WTC11 (cell line): ENCODE results near the gene NOP10. TPM values are rescaled to one million over a fixed set of nuclear protein-coding genes. Genes with fewer than 3 reads are reported as not detected.

Experiments
- ATAC-seq: fragments of 200-7000 bp; cut with Tn5 transposase; 2 replicates; pipeline ENCODE4 v1.10.0; 2021; ENCODE audit warnings: mild to moderate bottlenecking, moderate library complexity
- CTCF ChIA-PET: fragments of 300-600 bp; sonication (Branson Sonifier 250); formaldehyde crosslinking; loops from one replicate; lab custom pipeline; 2021; ENCODE audit warnings: antibody characterized with exemption; lab: Charles Lee
- POLR2A ChIA-PET: fragments of 350-600 bp; sonication (Branson Sonifier 250); formaldehyde crosslinking; loops from one replicate; lab custom pipeline; 2021; ENCODE audit warnings: antibody characterized with exemption; lab: Charles Lee
- DNase-seq: peaks from one replicate; pipeline ENCODE4 v3.0.0; 2021; ENCODE audit warnings: low spot score
- H3K27ac Mint-ChIP-seq: 2 replicates; pipeline ENCODE4 v1.8.0; 2021; ENCODE audit warnings: mixed read lengths
- H3K27me3 Mint-ChIP-seq: 2 replicates; pipeline ENCODE4 v1.8.0; 2021; ENCODE audit warnings: low read depth, mild to moderate bottlenecking, moderate library complexity, mixed read lengths
- H3K36me3 Mint-ChIP-seq: 2 replicates; pipeline ENCODE4 v1.8.0; 2021; ENCODE audit warnings: mixed read lengths
- H3K4me1 Mint-ChIP-seq: 2 replicates; pipeline ENCODE4 v1.8.0; 2022; ENCODE audit warnings: mixed read lengths
- H3K4me3 Mint-ChIP-seq: 2 replicates; pipeline ENCODE4 v1.8.0; 2021; ENCODE audit warnings: mild to moderate bottlenecking, moderate library complexity, mixed read lengths
- H3K9me3 Mint-ChIP-seq: 2 replicates; pipeline ENCODE4 v1.8.0; 2021; ENCODE audit warnings: mixed read lengths
- AR ChIP-seq: fragments of 250-450 bp; sonication (Bioruptor Pico); IDR thresholded peaks from 2 replicates; pipeline ENCODE4 v1.9.0; 2021; ENCODE audit warnings: mild to moderate bottlenecking
- ELF4 ChIP-seq: sonication (generic); formaldehyde crosslinking; IDR thresholded peaks from 2 replicates; pipeline ENCODE4 v1.8.1; 2022; ENCODE audit warnings: low read depth, mild to moderate bottlenecking, moderate library complexity, missing genetic modification reagents
- ETV6 ChIP-seq: sonication (generic); formaldehyde crosslinking; IDR thresholded peaks from 2 replicates; pipeline ENCODE4 v1.8.1; 2022; ENCODE audit warnings: mild to moderate bottlenecking, missing genetic modification reagents
- FOXK1 ChIP-seq: sonication (generic); formaldehyde crosslinking; IDR thresholded peaks from 2 replicates; pipeline ENCODE4 v1.8.0; 2022; ENCODE audit warnings: mild to moderate bottlenecking, moderate library complexity, missing genetic modification reagents
- HMGA2 ChIP-seq: fragments of 250-450 bp; sonication (Bioruptor Pico); IDR thresholded peaks from 2 replicates; pipeline ENCODE4 v1.4.0; 2021; ENCODE audit warnings: mild to moderate bottlenecking, moderate library complexity
- JAZF1 ChIP-seq: fragments of 250-450 bp; sonication (Bioruptor Pico); IDR thresholded peaks from 2 replicates; pipeline ENCODE4 v1.9.0; 2021; ENCODE audit warnings: moderate library complexity, mild to moderate bottlenecking, inconsistent platforms
- MYBL2 ChIP-seq: sonication (generic); formaldehyde crosslinking; IDR thresholded peaks from 2 replicates; pipeline ENCODE4 v1.8.1; 2023; ENCODE audit warnings: mild to moderate bottlenecking, moderate library complexity, missing genetic modification reagents
- NR2C2 ChIP-seq: sonication (generic); formaldehyde crosslinking; IDR thresholded peaks from 2 replicates; pipeline ENCODE4 v1.8.0; 2022; ENCODE audit warnings: mild to moderate bottlenecking, missing genetic modification reagents
- SMAD3 ChIP-seq: sonication (generic); formaldehyde crosslinking; IDR thresholded peaks from 2 replicates; pipeline ENCODE4 v1.8.0; 2022; ENCODE audit warnings: missing genetic modification reagents, mild to moderate bottlenecking, borderline replicate concordance
- SMAD4 ChIP-seq: sonication (generic); formaldehyde crosslinking; IDR thresholded peaks from 2 replicates; pipeline ENCODE4 v1.8.0; 2022; ENCODE audit warnings: mild to moderate bottlenecking, missing genetic modification reagents
- ZNF281 ChIP-seq: sonication (generic); formaldehyde crosslinking; IDR thresholded peaks from 2 replicates; pipeline ENCODE4 v1.8.0; 2023; ENCODE audit warnings: mild to moderate bottlenecking, missing genetic modification reagents
- ZNF416 ChIP-seq: fragments of 250-450 bp; sonication (Bioruptor Pico); IDR thresholded peaks from 2 replicates; pipeline ENCODE4 v1.9.0; 2021; ENCODE audit warnings: mild to moderate bottlenecking, inconsistent platforms
- ZNF425 ChIP-seq: fragments of 250-450 bp; sonication (Bioruptor Pico); conservative IDR thresholded peaks from 2 replicates; pipeline ENCODE4 v1.9.0; 2021; ENCODE audit warnings: mild to moderate bottlenecking
- ZNF512 ChIP-seq: sonication (generic); formaldehyde crosslinking; IDR thresholded peaks from 2 replicates; pipeline ENCODE4 v1.8.1; 2022; ENCODE audit warnings: missing genetic modification reagents, borderline replicate concordance
- ZNF671 ChIP-seq: fragments of 250-450 bp; sonication (Bioruptor Pico); IDR thresholded peaks from 2 replicates; pipeline ENCODE4 v1.8.0; 2021; ENCODE audit warnings: mild to moderate bottlenecking
- total RNA-seq: library from RNA; stranded (reverse); gene quantifications from 3 replicates; pipeline ENCODE4 v1.2.3, GENCODE V29; 2021
- TF ChIP-seq, protein P1 (sequence below): sonication (generic); formaldehyde crosslinking; IDR thresholded peaks from 2 replicates; pipeline ENCODE4 v1.8.1; 2022; ENCODE audit warnings: low read depth, missing genetic modification reagents, borderline replicate concordance
- TF ChIP-seq, protein P2 (sequence below): sonication (generic); formaldehyde crosslinking; IDR thresholded peaks from 2 replicates; pipeline ENCODE4 v1.8.0; 2023; ENCODE audit warnings: missing genetic modification reagents, mild to moderate bottlenecking, borderline replicate concordance
- TF ChIP-seq, protein P3 (sequence below): fragments of 250-450 bp; sonication (Bioruptor Pico); IDR thresholded peaks from 2 replicates; pipeline ENCODE4 v1.9.0; 2021; ENCODE audit warnings: mild to moderate bottlenecking, borderline replicate concordance

Gene NOP10
- total RNA-seq, 1 experiment from 2014 or later: 220 TPM

DNA sequence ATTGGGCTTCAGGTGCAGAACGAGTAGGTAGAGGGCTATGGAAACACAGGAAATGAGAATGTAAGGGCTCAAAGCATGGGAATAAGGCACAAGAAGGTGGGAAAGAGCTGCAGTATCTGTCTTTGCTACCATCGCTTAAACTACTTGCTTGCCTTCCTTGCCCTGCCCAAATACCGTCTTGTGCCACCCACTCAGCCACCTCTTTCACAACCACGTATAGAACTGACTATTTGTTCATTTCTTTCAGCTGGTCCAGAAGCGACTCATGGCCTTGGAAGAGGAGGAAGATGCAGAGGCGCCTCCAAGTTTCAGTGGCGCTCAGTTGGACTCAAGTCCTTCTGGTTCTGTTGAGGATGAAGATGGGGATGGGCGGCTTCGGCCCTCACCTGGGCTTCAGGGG, 12.3 kb upstream of the NOP10 start:
- no peak for DNase-seq
- ChIA-PET CTCF (interaction anchor here (0.8 kb wide), 1 partner anchor 11 kb away, joined by 3 read pairs; no protein-coding TSS in a partner anchor), POLR2A (no interaction called here)
- H3K9me3 Mint-ChIP-seq: no peaks in the 10 kb centered on the region
- no peak for ATAC-seq
- no peak overlapping the region for H3K4me3 Mint-ChIP-seq
- peaks cover 8% of the 10 kb centered on the region for H3K4me1 Mint-ChIP-seq
- H3K27me3 Mint-ChIP-seq: no peaks in the 10 kb centered on the region
- no peak overlapping the region for H3K27ac Mint-ChIP-seq
- H3K36me3 Mint-ChIP-seq: peaks cover 35% of the 10 kb centered on the region
- TF ChIP-seq, protein P1, sequence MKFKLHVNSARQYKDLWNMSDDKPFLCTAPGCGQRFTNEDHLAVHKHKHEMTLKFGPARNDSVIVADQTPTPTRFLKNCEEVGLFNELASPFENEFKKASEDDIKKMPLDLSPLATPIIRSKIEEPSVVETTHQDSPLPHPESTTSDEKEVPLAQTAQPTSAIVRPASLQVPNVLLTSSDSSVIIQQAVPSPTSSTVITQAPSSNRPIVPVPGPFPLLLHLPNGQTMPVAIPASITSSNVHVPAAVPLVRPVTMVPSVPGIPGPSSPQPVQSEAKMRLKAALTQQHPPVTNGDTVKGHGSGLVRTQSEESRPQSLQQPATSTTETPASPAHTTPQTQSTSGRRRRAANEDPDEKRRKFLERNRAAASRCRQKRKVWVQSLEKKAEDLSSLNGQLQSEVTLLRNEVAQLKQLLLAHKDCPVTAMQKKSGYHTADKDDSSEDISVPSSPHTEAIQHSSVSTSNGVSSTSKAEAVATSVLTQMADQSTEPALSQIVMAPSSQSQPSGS: no peak
- no peak for TF ChIP-seq ETV6 (CRISPR knock-in tag)
- no peak for TF ChIP-seq NR2C2
- no peak for TF ChIP-seq FOXK1 (CRISPR knock-in tag)
- TF ChIP-seq, protein P2, sequence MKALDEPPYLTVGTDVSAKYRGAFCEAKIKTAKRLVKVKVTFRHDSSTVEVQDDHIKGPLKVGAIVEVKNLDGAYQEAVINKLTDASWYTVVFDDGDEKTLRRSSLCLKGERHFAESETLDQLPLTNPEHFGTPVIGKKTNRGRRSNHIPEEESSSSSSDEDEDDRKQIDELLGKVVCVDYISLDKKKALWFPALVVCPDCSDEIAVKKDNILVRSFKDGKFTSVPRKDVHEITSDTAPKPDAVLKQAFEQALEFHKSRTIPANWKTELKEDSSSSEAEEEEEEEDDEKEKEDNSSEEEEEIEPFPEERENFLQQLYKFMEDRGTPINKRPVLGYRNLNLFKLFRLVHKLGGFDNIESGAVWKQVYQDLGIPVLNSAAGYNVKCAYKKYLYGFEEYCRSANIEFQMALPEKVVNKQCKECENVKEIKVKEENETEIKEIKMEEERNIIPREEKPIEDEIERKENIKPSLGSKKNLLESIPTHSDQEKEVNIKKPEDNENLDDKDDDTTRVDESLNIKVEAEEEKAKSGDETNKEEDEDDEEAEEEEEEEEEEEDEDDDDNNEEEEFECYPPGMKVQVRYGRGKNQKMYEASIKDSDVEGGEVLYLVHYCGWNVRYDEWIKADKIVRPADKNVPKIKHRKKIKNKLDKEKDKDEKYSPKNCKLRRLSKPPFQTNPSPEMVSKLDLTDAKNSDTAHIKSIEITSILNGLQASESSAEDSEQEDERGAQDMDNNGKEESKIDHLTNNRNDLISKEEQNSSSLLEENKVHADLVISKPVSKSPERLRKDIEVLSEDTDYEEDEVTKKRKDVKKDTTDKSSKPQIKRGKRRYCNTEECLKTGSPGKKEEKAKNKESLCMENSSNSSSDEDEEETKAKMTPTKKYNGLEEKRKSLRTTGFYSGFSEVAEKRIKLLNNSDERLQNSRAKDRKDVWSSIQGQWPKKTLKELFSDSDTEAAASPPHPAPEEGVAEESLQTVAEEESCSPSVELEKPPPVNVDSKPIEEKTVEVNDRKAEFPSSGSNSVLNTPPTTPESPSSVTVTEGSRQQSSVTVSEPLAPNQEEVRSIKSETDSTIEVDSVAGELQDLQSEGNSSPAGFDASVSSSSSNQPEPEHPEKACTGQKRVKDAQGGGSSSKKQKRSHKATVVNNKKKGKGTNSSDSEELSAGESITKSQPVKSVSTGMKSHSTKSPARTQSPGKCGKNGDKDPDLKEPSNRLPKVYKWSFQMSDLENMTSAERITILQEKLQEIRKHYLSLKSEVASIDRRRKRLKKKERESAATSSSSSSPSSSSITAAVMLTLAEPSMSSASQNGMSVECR (CRISPR knock-in tag): no peak
- TF ChIP-seq SMAD4 (CRISPR knock-in tag): no peak
- TF ChIP-seq ZNF416 (CRISPR knock-in tag): no peak
- TF ChIP-seq ZNF512 (CRISPR knock-in tag): no peak
- no peak for TF ChIP-seq ZNF281 (CRISPR knock-in tag)
- no peak for TF ChIP-seq AR (CRISPR knock-in tag)
- TF ChIP-seq ZNF425 (CRISPR knock-in tag): no peak
- TF ChIP-seq SMAD3 (CRISPR knock-in tag): no peak
- no peak for TF ChIP-seq ZNF671 (CRISPR knock-in tag)
- TF ChIP-seq JAZF1: no peak
- TF ChIP-seq, protein P3, sequence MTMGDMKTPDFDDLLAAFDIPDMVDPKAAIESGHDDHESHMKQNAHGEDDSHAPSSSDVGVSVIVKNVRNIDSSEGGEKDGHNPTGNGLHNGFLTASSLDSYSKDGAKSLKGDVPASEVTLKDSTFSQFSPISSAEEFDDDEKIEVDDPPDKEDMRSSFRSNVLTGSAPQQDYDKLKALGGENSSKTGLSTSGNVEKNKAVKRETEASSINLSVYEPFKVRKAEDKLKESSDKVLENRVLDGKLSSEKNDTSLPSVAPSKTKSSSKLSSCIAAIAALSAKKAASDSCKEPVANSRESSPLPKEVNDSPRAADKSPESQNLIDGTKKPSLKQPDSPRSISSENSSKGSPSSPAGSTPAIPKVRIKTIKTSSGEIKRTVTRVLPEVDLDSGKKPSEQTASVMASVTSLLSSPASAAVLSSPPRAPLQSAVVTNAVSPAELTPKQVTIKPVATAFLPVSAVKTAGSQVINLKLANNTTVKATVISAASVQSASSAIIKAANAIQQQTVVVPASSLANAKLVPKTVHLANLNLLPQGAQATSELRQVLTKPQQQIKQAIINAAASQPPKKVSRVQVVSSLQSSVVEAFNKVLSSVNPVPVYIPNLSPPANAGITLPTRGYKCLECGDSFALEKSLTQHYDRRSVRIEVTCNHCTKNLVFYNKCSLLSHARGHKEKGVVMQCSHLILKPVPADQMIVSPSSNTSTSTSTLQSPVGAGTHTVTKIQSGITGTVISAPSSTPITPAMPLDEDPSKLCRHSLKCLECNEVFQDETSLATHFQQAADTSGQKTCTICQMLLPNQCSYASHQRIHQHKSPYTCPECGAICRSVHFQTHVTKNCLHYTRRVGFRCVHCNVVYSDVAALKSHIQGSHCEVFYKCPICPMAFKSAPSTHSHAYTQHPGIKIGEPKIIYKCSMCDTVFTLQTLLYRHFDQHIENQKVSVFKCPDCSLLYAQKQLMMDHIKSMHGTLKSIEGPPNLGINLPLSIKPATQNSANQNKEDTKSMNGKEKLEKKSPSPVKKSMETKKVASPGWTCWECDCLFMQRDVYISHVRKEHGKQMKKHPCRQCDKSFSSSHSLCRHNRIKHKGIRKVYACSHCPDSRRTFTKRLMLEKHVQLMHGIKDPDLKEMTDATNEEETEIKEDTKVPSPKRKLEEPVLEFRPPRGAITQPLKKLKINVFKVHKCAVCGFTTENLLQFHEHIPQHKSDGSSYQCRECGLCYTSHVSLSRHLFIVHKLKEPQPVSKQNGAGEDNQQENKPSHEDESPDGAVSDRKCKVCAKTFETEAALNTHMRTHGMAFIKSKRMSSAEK (CRISPR knock-in tag): no peak
- no peak for TF ChIP-seq ELF4 (CRISPR knock-in tag)
- TF ChIP-seq MYBL2: no peak
- TF ChIP-seq HMGA2: no peak
